Vagina (tissue), 2 donors: Measurements from ENCODE around the gene ZNF219. TPM values are rescaled to one million over a fixed set of nuclear protein-coding genes. Genes with fewer than 3 reads are reported as not detected.

Source experiments
- DNase-seq, 2 donors: peaks; one replicate each; pipeline ENCODE4 v3.0.0-alpha.2; 2017; ENCODE audit errors: extremely low spot score in 2 of 2
- H3K27ac ChIP-seq: fragments of 200-600 bp; sonication (generic); one replicate; pipeline ENCODE4 v1.5.1; 2019
- H3K27me3 ChIP-seq: fragments of 200-600 bp; sonication (generic); one replicate; pipeline ENCODE4 v1.5.1; 2019
- H3K36me3 ChIP-seq, 2 donors: fragments of 200-600 bp; sonication (generic); one replicate each; pipeline ENCODE4 v1.5.1; 2017 to 2019
- H3K4me1 ChIP-seq: fragments of 200-600 bp; sonication (generic); one replicate; pipeline ENCODE4 v1.5.1; 2019
- H3K4me3 ChIP-seq, 2 donors: fragments of 200-600 bp; sonication (generic); 1 replicate in 1 of 2; 2 replicates in 1 of 2; pipeline ENCODE4 v1.5.1; 2016 to 2019
- H3K9me3 ChIP-seq: fragments of 200-600 bp; sonication (generic); one replicate; pipeline ENCODE4 v1.5.1; 2019
- CTCF ChIP-seq, 3 experiments: fragments of 450-650 bp in 2 of 3; fragments of 200-600 bp in 1 of 3; sonication (generic) in 1 of 3; IDR thresholded peaks; one replicate each; pipeline ENCODE4 v1.5.1; 2017 to 2019; ENCODE audit warnings: antibody characterized with exemption in 3 of 3, mild to moderate bottlenecking in 2 of 3, moderate library complexity in 2 of 3
- POLR2A ChIP-seq, 2 donors: fragments of 450-650 bp; IDR thresholded peaks; one replicate each; pipeline ENCODE4 v1.6.1; 2017; ENCODE audit warnings: antibody characterized with exemption in 2 of 2, mild to moderate bottlenecking in 2 of 2, moderate library complexity in 2 of 2
- POLR2AphosphoS5 ChIP-seq, 2 donors: sonication (generic); formaldehyde crosslinking; IDR thresholded peaks; one replicate each; pipeline ENCODE4 v1.9.0; 2017; ENCODE audit warnings: antibody characterized with exemption in 2 of 2, mild to moderate bottlenecking in 2 of 2, low read depth in 1 of 2; ENCODE audit not compliant: insufficient read depth in 1 of 2
- intact Hi-C: fragments of 100-400 bp; cut with DNase I; formaldehyde crosslinking; loops from one replicate; pipeline ENCODE4 v1.15.1; 2023
- total RNA-seq: library from RNA; depleted of rRNA; stranded (reverse); fragments of >200 nt; gene quantifications from one replicate; pipeline ENCODE4 v1.2.3, GENCODE V29; 2016

ZNF219 gene
- total RNA-seq, 1 donor from 2014 or later, result 69.2 TPM

- no peak for DNase-seq
- Histone ChIP-seq H3K9me3 (no peaks in the 10 kb centered on the region), H3K36me3 (no peaks in the 10 kb centered on the region), H3K4me1 (peaks cover 53% of the 10 kb centered on the region), H3K27ac (peak overlapping the region; percentile 95), H3K27me3 (no peaks in the 10 kb centered on the region), H3K4me3 (peak overlapping the region; percentile 62 to 73)
- intact Hi-C loops, result no loop called here
- TF ChIP-seq CTCF (IDR thresholded peaks at IDR 0.05) (no peak), POLR2A (IDR thresholded peaks at IDR 0.05) (no peak), POLR2AphosphoS5 (IDR thresholded peaks at IDR 0.05; ENCODE audit: insufficient read depth in 1 of 2, low read depth in 1 of 2) (no peak)
These were observed 589 bp upstream of the ZNF219 start for GRCh38 chr14:21098892-21099595.

- TF ChIP-seq POLR2A (IDR thresholded peaks at IDR 0.05) (no peak), CTCF (IDR thresholded peaks at IDR 0.05) (no peak), POLR2AphosphoS5 (IDR thresholded peaks at IDR 0.05; ENCODE audit: insufficient read depth in 1 of 2, low read depth in 1 of 2) (no peak)
- peak overlapping the region; percentile 95 for H3K27ac ChIP-seq
- intact Hi-C loops, result no loop called here
- no peaks in the 10 kb centered on the region for H3K36me3 ChIP-seq
- H3K4me3 ChIP-seq, result peak overlapping the region; percentile 62 to 73
- DNase-seq, result no peak
- no peaks in the 10 kb centered on the region for H3K9me3 ChIP-seq
- H3K4me1 ChIP-seq, result peaks cover 49% of the 10 kb centered on the region
- no peaks in the 10 kb centered on the region for H3K27me3 ChIP-seq
These were observed 799 bp downstream of the ZNF219 start for GRCh38 chr14:21097636-21098075.

GRCh38 chr14:21096978-21097635, 1.3 kb downstream of the ZNF219 start:
- no peaks in the 10 kb centered on the region for H3K27me3 ChIP-seq
- peaks cover 46% of the 10 kb centered on the region for H3K4me1 ChIP-seq
- peak overlapping the region; percentile 62 to 73 for H3K4me3 ChIP-seq
- peak overlapping the region; percentile 95 for H3K27ac ChIP-seq
- H3K9me3 ChIP-seq, result no peaks in the 10 kb centered on the region
- no peak for DNase-seq
- TF ChIP-seq CTCF (IDR thresholded peaks at IDR 0.05), result no peak
- no peak for TF ChIP-seq POLR2A (IDR thresholded peaks at IDR 0.05)
- TF ChIP-seq POLR2AphosphoS5 (IDR thresholded peaks at IDR 0.05; ENCODE audit: insufficient read depth in 1 of 2, low read depth in 1 of 2), result no peak
- no peaks in the 10 kb centered on the region for H3K36me3 ChIP-seq
- intact Hi-C loops, result no loop called here

GRCh38 chr14:21096438-21096837, 2.0 kb downstream of the ZNF219 start:
- Histone ChIP-seq H3K9me3 (no peaks in the 10 kb centered on the region), H3K36me3 (peaks cover 0 to 4% of the 10 kb centered on the region in 2 donors), H3K27me3 (no peaks in the 10 kb centered on the region), H3K4me1 (peaks cover 44% of the 10 kb centered on the region), H3K4me3 (no peak overlapping the region), H3K27ac (peak overlapping the region; percentile 95)
- no peak for TF ChIP-seq CTCF (IDR thresholded peaks at IDR 0.05)
- TF ChIP-seq POLR2AphosphoS5 (IDR thresholded peaks at IDR 0.05; ENCODE audit: insufficient read depth in 1 of 2, low read depth in 1 of 2), result no peak
- no peak for TF ChIP-seq POLR2A (IDR thresholded peaks at IDR 0.05)
- intact Hi-C loops, result no loop called here
- DNase-seq, result no peak
